Naive B cell (primary cell): ENCODE results near the gene LDLRAD2. TPM values are rescaled to one million over a fixed set of nuclear protein-coding genes. Genes with fewer than 3 reads are reported as not detected.

Source experiments
- ATAC-seq, 2 donors: fragments of 150-1000 bp; cut with Tn5 transposase; 2 replicates each; pipeline ENCODE4 v1.10.0; 2021; ENCODE audit warnings: low read depth in 2 of 2, mild to moderate bottlenecking in 2 of 2, moderate library complexity in 2 of 2
- DNase-seq: peaks from one replicate; pipeline ENCODE4 v3.0.0; 2022
- H3K27ac Mint-ChIP-seq, 6 donors: one replicate each; pipeline ENCODE4 v1.8.0; 2020 to 2022; ENCODE audit warnings: mild to moderate bottlenecking in 6 of 6, mixed read lengths in 6 of 6, moderate library complexity in 5 of 6, inconsistent platforms in 2 of 6
- H3K27me3 Mint-ChIP-seq, 3 donors: one replicate each; pipeline ENCODE4 v1.8.0; 2021 to 2022; ENCODE audit warnings: mixed read lengths in 3 of 3, mild to moderate bottlenecking in 1 of 3
- H3K36me3 Mint-ChIP-seq, 2 donors: one replicate each; pipeline ENCODE4 v1.8.0; 2020 to 2022; ENCODE audit warnings: mixed read lengths in 2 of 2, inconsistent platforms in 1 of 2, mild to moderate bottlenecking in 1 of 2
- H3K4me1 Mint-ChIP-seq, 3 donors: one replicate each; pipeline ENCODE4 v1.8.0; 2020 to 2022; ENCODE audit warnings: mixed read lengths in 3 of 3, inconsistent platforms in 1 of 3, mild to moderate bottlenecking in 1 of 3, moderate library complexity in 1 of 3
- H3K4me3 Mint-ChIP-seq, 8 donors: one replicate each; pipeline ENCODE4 v1.8.0; 2020 to 2022; ENCODE audit warnings: mild to moderate bottlenecking in 8 of 8, mixed read lengths in 8 of 8, moderate library complexity in 8 of 8, inconsistent platforms in 2 of 8
- H3K9me3 Mint-ChIP-seq, 7 donors: one replicate each; pipeline ENCODE4 v1.8.0; 2020 to 2022; ENCODE audit warnings: mixed read lengths in 7 of 7, mild to moderate bottlenecking in 5 of 7, inconsistent platforms in 2 of 7, moderate library complexity in 1 of 7
- polyA plus RNA-seq, 6 donors: library from polyadenylated mRNA; unstranded; fragments of 300-500 nt; fragmentation: Illumina TruSeq; gene quantifications; one replicate each; pipeline ENCODE4 v1.2.3, GENCODE V29; 2021; ENCODE audit warnings: low read depth in 6 of 6

Gene LDLRAD2
- polyA plus RNA-seq, 6 donors from 2014 or later: not detected

DNA sequence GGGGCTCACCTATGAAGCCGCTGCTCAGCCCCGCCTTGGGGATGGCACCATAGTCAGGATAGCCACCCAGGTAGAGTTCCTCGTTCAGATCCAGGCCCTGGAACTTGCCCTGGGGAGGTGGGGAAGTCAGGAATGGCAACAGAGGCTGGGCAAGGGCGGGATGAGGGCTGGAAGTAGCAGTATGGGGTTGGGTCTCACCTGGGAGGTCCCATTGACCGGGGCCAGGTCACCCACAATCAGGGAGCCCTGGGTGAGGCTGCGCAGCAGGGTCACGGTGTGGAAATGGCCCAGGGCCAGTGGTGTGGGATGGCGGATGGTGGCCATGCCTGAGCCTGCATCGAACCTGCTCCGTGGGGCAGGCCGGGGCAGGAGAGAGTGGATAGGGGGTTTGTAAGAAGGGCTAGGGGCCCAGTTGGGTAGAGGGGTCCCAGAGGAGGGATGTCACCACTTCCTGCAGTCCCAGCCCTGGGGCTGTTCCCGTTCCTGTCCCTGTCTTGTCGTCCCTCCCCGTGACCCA is 19.4 kb downstream of the LDLRAD2 start:
- Mint-ChIP-seq H3K4me3 (no peak overlapping the region), H3K4me1 (no peaks in the 10 kb centered on the region), H3K36me3 (peaks cover 0 to 26% of the 10 kb centered on the region in 2 donors), H3K27me3 (no peaks in the 10 kb centered on the region), H3K9me3 (peaks cover 10 to 26% (median 17%) of the 10 kb centered on the region in 7 donors), H3K27ac (no peak overlapping the region)
- ATAC-seq (no peak), DNase-seq (no peak)

DNA sequence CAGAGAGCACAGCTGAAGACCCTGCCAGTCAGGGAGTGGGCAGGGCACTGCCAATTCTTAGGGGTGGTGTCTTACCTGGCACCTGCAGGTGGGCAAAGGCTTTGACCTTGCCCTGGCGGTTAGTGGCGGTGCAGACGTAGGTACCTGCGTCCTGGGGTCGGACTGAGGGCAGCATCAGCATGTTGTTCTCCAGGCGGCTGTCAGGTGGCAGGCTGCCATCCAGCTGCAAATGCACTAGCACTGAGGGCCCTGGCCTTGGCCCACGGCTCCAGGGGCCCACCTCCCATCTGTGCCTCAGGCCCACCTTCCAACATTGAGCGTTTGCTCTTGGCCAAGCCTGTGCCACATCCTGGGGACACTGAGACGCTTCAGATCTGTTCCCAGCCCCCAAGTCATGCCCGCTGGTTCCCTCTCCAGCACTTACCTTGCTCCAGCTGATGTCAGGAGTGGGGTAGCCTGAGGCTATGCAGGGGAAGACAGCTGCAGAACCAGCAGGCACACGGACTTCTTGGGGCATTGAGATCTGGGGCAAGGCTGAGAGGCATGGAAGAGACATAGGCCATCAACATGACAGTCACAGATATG is 21.4 kb downstream of the LDLRAD2 start:
- ATAC-seq (no peak), DNase-seq (no peak)
- Mint-ChIP-seq H3K27ac (no peak overlapping the region), H3K9me3 (peaks cover 10 to 26% (median 17%) of the 10 kb centered on the region in 7 donors), H3K4me1 (no peaks in the 10 kb centered on the region), H3K4me3 (no peak overlapping the region), H3K27me3 (no peaks in the 10 kb centered on the region), H3K36me3 (peaks cover 0 to 26% of the 10 kb centered on the region in 2 donors)

DNA sequence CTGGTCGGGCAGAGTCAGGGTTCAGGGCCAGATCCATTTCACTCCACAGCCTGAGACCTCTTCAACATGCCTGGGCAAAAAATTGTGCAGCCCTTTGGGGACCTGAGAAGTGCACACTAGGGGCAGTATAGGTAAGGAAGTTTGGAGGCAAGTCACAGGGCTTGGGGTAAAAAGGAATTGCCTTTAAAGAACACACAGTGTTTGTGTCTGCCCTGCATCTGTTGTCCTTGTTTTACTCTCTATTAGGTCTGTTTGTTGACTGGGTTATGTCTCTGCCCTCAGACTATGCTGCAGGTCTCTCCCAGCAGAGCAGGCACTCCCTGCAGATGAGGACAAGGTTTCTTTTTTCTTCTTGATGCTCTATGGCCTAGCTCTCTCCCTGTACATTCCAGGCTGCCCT is 22.0 kb downstream of the LDLRAD2 start:
- Mint-ChIP-seq H3K27ac (peak overlapping the region in 1 of 6 donors; percentile 49), H3K4me1 (no peaks in the 10 kb centered on the region), H3K27me3 (no peaks in the 10 kb centered on the region)

GRCh38 chr1:21834666-21835065 is 22.6 kb downstream of the LDLRAD2 start:
- peaks cover 0 to 26% of the 10 kb centered on the region in 2 donors for H3K36me3 Mint-ChIP-seq
- ATAC-seq (no peak), DNase-seq (no peak)
- peaks cover 10 to 26% (median 17%) of the 10 kb centered on the region in 7 donors for H3K9me3 Mint-ChIP-seq
- H3K27ac Mint-ChIP-seq: no peak overlapping the region
- no peaks in the 10 kb centered on the region for H3K4me1 Mint-ChIP-seq
- H3K27me3 Mint-ChIP-seq: no peaks in the 10 kb centered on the region
- no peak overlapping the region for H3K4me3 Mint-ChIP-seq

More for the DNA sequence above, 22.0 kb downstream of the LDLRAD2 start:
- H3K4me3 Mint-ChIP-seq: no peak overlapping the region
- no peak for ATAC-seq
- H3K9me3 Mint-ChIP-seq: peaks cover 10 to 26% (median 17%) of the 10 kb centered on the region in 7 donors
- DNase-seq: no peak
- H3K36me3 Mint-ChIP-seq: peaks cover 0 to 26% of the 10 kb centered on the region in 2 donors

- no peak for DNase-seq
- Mint-ChIP-seq H3K4me3 (no peak overlapping the region), H3K9me3 (peaks cover 10 to 26% (median 17%) of the 10 kb centered on the region in 7 donors), H3K4me1 (no peaks in the 10 kb centered on the region), H3K27me3 (no peaks in the 10 kb centered on the region), H3K36me3 (peaks cover 0 to 26% of the 10 kb centered on the region in 2 donors), H3K27ac (no peak overlapping the region)
- no peak for ATAC-seq
Measured at GRCh38 chr1:21836010-21836409, 23.9 kb downstream of the LDLRAD2 start.

DNA sequence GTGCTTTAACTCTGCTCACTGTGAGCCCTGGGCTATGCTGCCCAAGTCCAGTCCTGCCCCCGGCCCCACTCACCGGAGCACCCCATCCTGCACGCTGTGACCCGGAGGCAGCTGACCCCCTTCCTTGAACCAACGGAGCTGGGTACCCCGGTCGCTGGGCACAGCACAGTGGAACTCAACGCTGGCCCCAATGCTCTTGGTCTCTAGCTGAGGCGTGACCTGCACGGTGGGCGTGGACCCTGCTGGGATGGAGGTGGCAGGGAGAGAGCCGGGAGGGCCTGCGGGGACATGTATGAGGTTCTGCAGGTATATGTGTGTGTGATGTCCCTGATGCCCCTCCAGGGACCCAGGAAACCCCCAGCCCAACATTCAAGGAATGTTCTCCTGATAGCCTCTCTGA is 24.7 kb downstream of the LDLRAD2 start:
- H3K4me1 Mint-ChIP-seq: no peaks in the 10 kb centered on the region
- no peak for DNase-seq
- ATAC-seq: no peak

GRCh38 chr1:21837476-21837875 is 25.4 kb downstream of the LDLRAD2 start:
- no peaks in the 10 kb centered on the region for H3K4me1 Mint-ChIP-seq
- no peak overlapping the region for H3K4me3 Mint-ChIP-seq
- H3K27ac Mint-ChIP-seq: no peak overlapping the region
- no peaks in the 10 kb centered on the region for H3K27me3 Mint-ChIP-seq
- no peak for DNase-seq
- peaks cover 0 to 25% of the 10 kb centered on the region in 2 donors for H3K36me3 Mint-ChIP-seq
- H3K9me3 Mint-ChIP-seq: peaks cover 10 to 24% (median 17%) of the 10 kb centered on the region in 7 donors
- no peak for ATAC-seq

More for the DNA sequence above, 24.7 kb downstream of the LDLRAD2 start:
- peaks cover 10 to 26% (median 17%) of the 10 kb centered on the region in 7 donors for H3K9me3 Mint-ChIP-seq
- no peak overlapping the region for H3K27ac Mint-ChIP-seq
- H3K4me3 Mint-ChIP-seq: no peak overlapping the region
- H3K27me3 Mint-ChIP-seq: no peaks in the 10 kb centered on the region
- H3K36me3 Mint-ChIP-seq: peaks cover 0 to 26% of the 10 kb centered on the region in 2 donors

DNA sequence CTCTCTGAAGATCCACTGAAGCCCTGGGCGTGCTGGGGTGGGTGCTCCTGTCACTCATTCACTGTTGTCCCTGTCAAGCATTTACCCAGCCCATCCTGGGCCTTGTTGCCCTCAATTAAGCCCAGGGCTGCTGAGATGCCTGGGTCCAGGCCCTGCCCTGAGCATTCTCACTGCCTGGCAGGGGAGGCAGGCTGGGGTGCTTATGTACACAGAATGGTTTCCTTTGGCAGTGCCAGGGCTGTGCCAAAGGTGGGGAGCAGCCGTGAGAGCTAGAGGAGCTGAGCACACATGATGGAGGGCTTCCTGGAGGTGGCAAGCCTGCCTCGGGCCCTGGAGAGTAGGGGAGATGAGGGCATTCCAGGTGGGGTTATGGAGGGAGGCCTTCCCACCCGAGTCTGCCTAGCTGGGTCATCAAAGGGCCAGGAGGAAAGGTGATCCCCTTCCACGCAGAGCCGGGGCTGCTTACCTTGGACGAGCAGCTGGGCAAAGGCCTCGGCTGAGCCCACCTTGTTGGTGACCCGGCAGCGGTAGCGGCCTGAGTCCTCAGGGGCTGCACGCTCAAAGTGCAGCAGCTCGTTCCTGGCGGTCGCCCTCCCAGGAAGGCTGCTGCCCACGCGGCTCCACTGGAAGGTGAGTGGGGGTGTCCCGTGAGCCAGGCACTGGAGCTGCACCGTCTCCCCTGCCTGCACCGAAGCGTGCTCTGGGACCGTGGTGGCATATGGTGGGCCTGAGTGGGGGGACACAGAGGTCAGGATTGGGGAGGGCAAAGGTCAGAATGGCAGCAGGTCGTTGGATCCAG is 26.5 kb downstream of the LDLRAD2 start:
- no peaks in the 10 kb centered on the region for H3K27me3 Mint-ChIP-seq
- ATAC-seq: no peak
- peak overlapping the region in 1 of 6 donors; percentile 9 for H3K27ac Mint-ChIP-seq
- no peak overlapping the region for H3K4me3 Mint-ChIP-seq
- no peak for DNase-seq
- no peaks in the 10 kb centered on the region for H3K4me1 Mint-ChIP-seq
- H3K36me3 Mint-ChIP-seq: peaks cover 0 to 18% of the 10 kb centered on the region in 2 donors
- H3K9me3 Mint-ChIP-seq: peaks cover 5 to 18% (median 13%) of the 10 kb centered on the region in 7 donors

DNA sequence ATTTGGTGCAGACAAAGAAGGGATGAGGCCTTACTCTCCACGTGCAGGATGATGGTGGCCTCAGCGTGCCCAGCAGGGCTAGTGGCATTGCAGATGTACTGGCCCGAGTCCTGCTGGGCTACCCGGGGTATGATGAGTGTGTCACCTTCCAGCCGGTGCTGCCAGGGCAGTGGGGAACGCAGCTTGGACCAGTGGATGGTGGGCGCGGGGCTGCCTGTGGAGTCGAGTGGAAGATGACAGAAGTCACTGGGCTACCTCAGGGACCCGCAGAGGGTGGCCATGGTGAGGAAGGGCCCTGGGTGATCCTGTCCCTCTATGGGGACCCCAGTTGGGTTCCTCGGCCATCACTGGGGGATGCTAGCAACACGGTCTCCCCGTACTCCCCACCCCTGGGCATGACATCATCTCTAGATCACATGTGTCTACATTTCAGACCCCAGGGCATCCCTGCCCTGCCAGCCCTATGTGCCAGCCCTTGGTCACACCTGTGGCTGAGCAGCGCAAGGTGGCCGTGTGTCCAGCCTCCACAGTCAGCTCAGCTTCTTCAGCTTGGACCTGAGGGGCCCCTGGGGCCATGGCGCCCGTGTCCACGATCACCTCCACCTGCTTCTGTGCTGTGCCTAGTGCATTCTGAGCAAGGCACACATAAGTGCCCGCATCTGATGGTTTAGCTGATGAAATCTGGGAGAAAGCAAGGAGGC is 27.4 kb downstream of the LDLRAD2 start:
- Mint-ChIP-seq H3K27ac (peak overlapping the region in 1 of 6 donors; percentile 9), H3K36me3 (peaks cover 0 to 9% of the 10 kb centered on the region in 2 donors), H3K9me3 (peaks cover under 1 to 9% (median 6%) of the 10 kb centered on the region in 7 donors), H3K4me3 (no peak overlapping the region), H3K27me3 (no peaks in the 10 kb centered on the region), H3K4me1 (no peaks in the 10 kb centered on the region)
- ATAC-seq (no peak), DNase-seq (no peak)

- no peak for DNase-seq
- no peak for ATAC-seq
- no peaks in the 10 kb centered on the region for H3K9me3 Mint-ChIP-seq
- H3K27ac Mint-ChIP-seq: peak overlapping the region in 1 of 6 donors; percentile 16
- H3K4me3 Mint-ChIP-seq: no peak overlapping the region
- no peaks in the 10 kb centered on the region for H3K27me3 Mint-ChIP-seq
- no peaks in the 10 kb centered on the region for H3K4me1 Mint-ChIP-seq
- no peaks in the 10 kb centered on the region for H3K36me3 Mint-ChIP-seq
Measured at GRCh38 chr1:21840981-21841380, 28.9 kb downstream of the LDLRAD2 start.

- Mint-ChIP-seq H3K9me3 (no peaks in the 10 kb centered on the region), H3K27ac (no peak overlapping the region), H3K4me1 (no peaks in the 10 kb centered on the region), H3K27me3 (no peaks in the 10 kb centered on the region), H3K4me3 (no peak overlapping the region), H3K36me3 (no peaks in the 10 kb centered on the region)
- ATAC-seq (no peak), DNase-seq (no peak)
Measured at GRCh38 chr1:21841852-21842466, 29.9 kb downstream of the LDLRAD2 start.

DNA sequence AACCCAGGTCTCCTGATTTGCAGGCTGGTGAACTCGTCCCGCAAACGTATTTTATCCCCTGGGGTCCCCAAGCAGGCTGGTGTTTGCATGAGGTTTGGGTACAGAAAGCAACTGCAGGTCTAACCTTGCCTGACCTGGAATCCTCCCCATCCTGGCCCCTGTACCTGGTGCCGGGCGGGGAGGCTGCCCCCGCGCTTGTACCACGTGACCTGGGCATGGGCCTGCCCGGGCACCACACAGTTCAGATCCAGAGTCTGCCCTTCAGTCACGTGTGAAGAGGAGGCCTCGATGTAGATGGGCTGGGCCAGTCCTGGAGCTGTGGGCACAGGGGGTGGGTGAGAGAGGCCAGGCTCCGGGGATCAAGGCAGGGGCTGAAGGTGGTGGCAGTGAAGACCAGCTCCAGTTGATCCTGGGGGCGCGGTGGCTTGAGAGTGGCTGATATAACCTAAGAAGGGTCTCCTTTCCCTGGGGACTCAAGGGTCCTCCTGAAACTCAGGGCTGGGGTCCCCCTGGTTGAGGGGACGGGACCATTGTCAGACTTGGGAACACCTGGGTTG is 30.6 kb downstream of the LDLRAD2 start:
- no peak overlapping the region for H3K4me3 Mint-ChIP-seq
- no peaks in the 10 kb centered on the region for H3K4me1 Mint-ChIP-seq
- no peaks in the 10 kb centered on the region for H3K9me3 Mint-ChIP-seq
- no peak overlapping the region for H3K27ac Mint-ChIP-seq
- DNase-seq: no peak
- H3K36me3 Mint-ChIP-seq: no peaks in the 10 kb centered on the region
- H3K27me3 Mint-ChIP-seq: no peaks in the 10 kb centered on the region
- ATAC-seq: no peak

DNA sequence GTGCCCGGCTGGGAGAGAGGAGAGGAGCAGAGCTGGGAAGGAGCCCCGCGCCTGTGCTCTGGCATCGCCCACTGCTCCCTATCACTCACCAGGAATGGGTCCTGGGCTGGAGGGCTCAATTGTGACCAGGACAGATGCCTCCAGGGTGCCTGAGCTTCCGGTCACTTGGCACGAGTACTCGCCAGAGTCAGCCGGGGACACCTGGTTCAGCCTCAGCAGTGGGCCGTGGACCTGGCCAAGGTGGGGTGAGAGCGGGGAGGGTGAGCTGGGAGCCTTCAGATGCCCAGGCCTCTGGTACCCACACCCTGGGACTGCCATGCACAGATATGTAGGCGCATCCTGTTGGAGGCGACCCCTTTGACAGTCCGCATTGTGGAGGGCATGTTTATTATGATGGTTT is 31.1 kb downstream of the LDLRAD2 start:
- Mint-ChIP-seq H3K9me3 (no peaks in the 10 kb centered on the region), H3K4me3 (no peak overlapping the region), H3K4me1 (no peaks in the 10 kb centered on the region), H3K36me3 (no peaks in the 10 kb centered on the region), H3K27me3 (no peaks in the 10 kb centered on the region), H3K27ac (no peak overlapping the region)
- ATAC-seq (no peak), DNase-seq (no peak)
